G401 (cell line): ENCODE measurements around the gene TAF11L14. TPM values are rescaled to one million over a fixed set of nuclear protein-coding genes. Genes with fewer than 3 reads are reported as not detected.
A peak's percentile ranks its signal among the peaks of the same experiment; 100 is the strongest.

Experiments used
- DNase-seq: peaks from one replicate; pipeline ENCODE4 v3.0.0-alpha.2; 2015; ENCODE audit warnings: low spot score
- in situ Hi-C: cut with HindIII; loops from 2 replicates; pipeline ENCODE4 v1.10.0; 2016; ENCODE audit warnings: low sequenced_read_pairs, mixed read lengths
- total RNA-seq: library from RNA; depleted of rRNA; stranded (reverse); fragments of >200 nt; shearing (Covaris generic); gene quantifications from 2 replicates; pipeline ENCODE4 v1.2.3, GENCODE V29; 2014; rRNA removed

Gene TAF11L14
- total RNA-seq, 1 experiment from 2014 or later, result not detected

DNA sequence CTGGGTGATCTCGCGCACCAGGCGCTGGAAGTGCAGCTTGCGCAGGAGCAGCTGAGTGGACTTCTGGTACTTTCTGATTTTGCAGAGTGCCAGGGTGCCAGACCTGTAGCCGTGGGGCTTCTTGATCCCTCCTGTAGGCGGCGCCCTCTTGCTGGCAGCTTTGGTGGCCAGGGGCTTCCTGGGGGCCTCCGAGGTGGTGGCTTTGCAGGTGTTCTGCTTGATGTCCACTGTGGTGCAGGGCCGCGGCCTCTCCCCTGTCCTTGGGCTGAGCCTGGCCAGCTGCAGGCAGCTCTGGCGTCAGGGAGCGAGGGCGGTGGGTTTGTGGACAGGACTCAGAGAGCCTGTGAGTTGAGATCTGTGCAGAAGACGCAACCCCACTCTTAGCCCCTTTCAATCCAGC is 36.1 kb downstream of the TAF11L14 start:
- in situ Hi-C loops, result no loop called here
- no peak for DNase-seq

DNA sequence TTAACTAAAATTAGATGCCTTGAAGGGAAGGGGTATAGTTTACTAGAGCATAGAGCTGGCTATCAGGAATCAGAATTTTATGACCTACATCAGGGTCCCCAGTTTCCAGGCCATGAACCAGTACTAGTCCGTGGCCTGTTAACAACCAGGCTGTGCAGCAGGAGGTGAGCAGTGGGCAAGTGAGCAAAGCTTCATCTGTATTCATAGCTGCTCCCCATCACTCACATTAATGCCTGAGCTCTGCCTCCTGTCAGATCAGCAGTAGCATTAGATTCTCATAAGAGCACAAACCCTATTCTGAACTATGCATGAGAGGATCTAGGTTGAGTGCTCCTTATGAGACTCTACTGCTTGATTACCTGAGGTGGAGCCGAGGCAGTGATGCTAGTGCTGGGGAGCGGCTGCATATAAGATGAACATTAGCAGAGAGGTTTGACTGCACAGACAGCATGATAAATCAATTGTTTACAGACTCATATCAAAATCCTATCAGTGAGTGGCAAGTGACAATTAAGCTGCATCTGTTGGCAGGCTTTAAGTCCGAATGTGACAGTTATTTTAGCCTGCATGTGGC is 44.6 kb downstream of the TAF11L14 start:
- in situ Hi-C loops, result no loop called here
- DNase-seq, result no peak

DNA sequence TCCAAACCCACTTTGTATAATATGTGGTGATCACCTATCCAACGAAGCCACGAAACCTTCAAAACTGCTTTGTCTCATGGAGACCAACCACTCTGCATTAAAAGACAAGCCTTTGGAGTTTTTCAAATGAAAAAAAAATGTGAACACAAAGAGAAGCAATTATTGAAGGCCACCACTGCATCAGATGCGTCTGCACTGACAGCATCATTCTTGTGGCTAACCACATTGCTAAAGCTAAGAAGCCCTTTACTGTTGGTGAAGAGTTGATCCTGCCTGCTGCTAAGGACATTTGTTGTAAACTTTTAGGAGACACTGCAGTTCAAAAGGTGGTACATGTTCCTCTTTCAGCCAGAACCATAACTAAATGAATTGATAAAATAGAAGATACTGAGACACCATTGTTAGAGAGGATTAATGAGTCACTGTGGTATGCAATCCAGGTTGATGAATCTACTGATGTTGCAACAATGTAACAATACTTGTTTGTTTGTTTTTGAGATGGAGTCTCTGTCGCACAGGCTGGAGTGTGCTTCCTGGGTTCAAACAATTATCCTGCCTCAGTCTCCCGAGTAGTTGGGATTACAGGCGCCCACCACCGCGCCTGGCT is 45.4 kb downstream of the TAF11L14 start:
- in situ Hi-C loops, result no loop called here
- no peak for DNase-seq

DNA sequence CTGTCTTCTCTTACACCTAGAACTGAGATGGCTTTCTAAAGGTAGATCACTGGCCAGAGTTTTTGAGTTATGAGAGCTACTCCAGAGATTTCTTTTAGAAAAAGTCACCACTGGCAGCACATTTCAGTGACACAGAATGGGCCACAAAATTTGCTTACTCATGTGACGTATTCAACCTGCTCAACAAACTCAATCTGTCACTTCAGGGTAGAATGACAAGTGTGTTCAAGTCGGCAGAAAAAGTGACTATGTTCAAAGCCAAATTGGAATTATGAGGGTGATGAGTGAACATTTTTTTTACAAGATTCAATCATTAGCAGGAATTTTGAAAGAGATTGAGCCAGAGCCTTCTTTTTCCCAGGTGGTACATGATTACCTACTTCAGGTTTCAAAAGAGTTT is 46.5 kb downstream of the TAF11L14 start:
- peak; percentile 5 for DNase-seq
- in situ Hi-C loops, result no loop called here

Other genes with a start within 250 kb of the TAF11L14 start
- gene TAF11L2, start 136.2 kb upstream of the TAF11L14 start, total RNA-seq, result not detected in 2 replicates
- gene TAF11L3, start 116.1 kb upstream of the TAF11L14 start, total RNA-seq, result not detected in 2 replicates
- not detected in 2 replicates for gene TAF11L4, start 112.7 kb upstream of the TAF11L14 start, total RNA-seq
- not detected in 2 replicates for gene TAF11L5, start 109.2 kb upstream of the TAF11L14 start, total RNA-seq
- gene TAF11L6, start 105.8 kb upstream of the TAF11L14 start, total RNA-seq, result not detected in 2 replicates
- gene TAF11L7, start 48.7 kb upstream of the TAF11L14 start, total RNA-seq, result not detected in 2 replicates
- gene TAF11L8, start 43.5 kb upstream of the TAF11L14 start, total RNA-seq, result not detected in 2 replicates
- gene TAF11L9, start 40.1 kb upstream of the TAF11L14 start, total RNA-seq, result not detected in 2 replicates
- gene TAF11L10, start 36.6 kb upstream of the TAF11L14 start, total RNA-seq, result not detected in 2 replicates
- 0.31 TPM in 1 of 2 replicates, not detected in the other for gene TAF11L11, start 30.3 kb upstream of the TAF11L14 start, total RNA-seq
- gene TAF11L12, start 24.1 kb upstream of the TAF11L14 start, total RNA-seq, result 0.10 and 0.31 TPM in 2 replicates
- gene TAF11L13, start 2.4 kb upstream of the TAF11L14 start, total RNA-seq, result not detected in 2 replicates